HEK293 (cell line): ENCODE results near the gene SBF2.

Experiments
- CTCF ChIA-PET: fragments of 350-600 bp; formaldehyde crosslinking; extraction: SDS; loops from one replicate; lab custom pipeline; 2021; ENCODE audit warnings: antibody characterized with exemption; lab: Yijun Ruan, JAX
- POLR2A ChIA-PET: fragments of 300-600 bp; formaldehyde crosslinking; extraction: SDS; loops from one replicate; lab custom pipeline; 2020; ENCODE audit warnings: antibody characterized with exemption, inconsistent platforms; lab: Yijun Ruan, JAX
- H3K27ac ChIP-seq: fragments of 200-500 bp; sonication (Bioruptor generic); 2 replicates; pipeline ENCODE4 v1.5.1; 2014; ENCODE audit warnings: low read depth, low read length, control low read depth, inconsistent platforms; ENCODE audit errors: extremely low read depth
- H3K36me3 ChIP-seq, 2 experiments: fragments of 200-500 bp in 1 of 2; sonication (Bioruptor generic) in 1 of 2; 1 replicate in 1 of 2; 2 replicates in 1 of 2; pipeline ENCODE4 v1.5.1; 2014 to 2017; ENCODE audit warnings: inconsistent platforms in 2 of 2, low read length in 2 of 2; ENCODE audit not compliant: control insufficient read depth in 2 of 2, insufficient read depth in 1 of 2
- H3K4me1 ChIP-seq: fragments of 200-500 bp; sonication (Bioruptor generic); 2 replicates; pipeline ENCODE4 v1.5.1; 2014; ENCODE audit warnings: mild to moderate bottlenecking, low read length, inconsistent platforms; ENCODE audit not compliant: control insufficient read depth, insufficient read depth
- H3K4me3 ChIP-seq: 2 replicates; pipeline ENCODE4 v1.5.1; 2011; ENCODE audit warnings: low read depth, mild to moderate bottlenecking, control low read depth, low read length, moderate library complexity
- H3K9me3 ChIP-seq: fragments of 200-500 bp; sonication (Bioruptor generic); 2 replicates; pipeline ENCODE4 v1.5.1; 2014; ENCODE audit warnings: low read depth, low read length, inconsistent platforms; ENCODE audit not compliant: control insufficient read depth, insufficient read depth
- HOXD13 ChIP-seq: sonication (generic); formaldehyde crosslinking; IDR thresholded peaks from 2 replicates; pipeline ENCODE4 v1.8.0; 2022; ENCODE audit warnings: missing genetic modification reagents, borderline replicate concordance
- WT1 ChIP-seq: fragments of 450-650 bp; formaldehyde crosslinking; IDR thresholded peaks from 2 replicates; pipeline ENCODE4 v1.5.1; 2016; ENCODE audit warnings: missing biosample characterization, missing genetic modification characterization
- ZFP37 ChIP-seq: fragments of 450-650 bp; formaldehyde crosslinking; IDR thresholded peaks from 2 replicates; pipeline ENCODE4 v1.5.1; 2016; ENCODE audit warnings: missing biosample characterization, missing genetic modification characterization
- ZNF16 ChIP-seq: fragments of 450-650 bp; formaldehyde crosslinking; IDR thresholded peaks from 2 replicates; pipeline ENCODE4 v1.5.1; 2016; ENCODE audit warnings: low read depth, missing biosample characterization, missing genetic modification characterization
- ZNF175 ChIP-seq: fragments of 450-650 bp; formaldehyde crosslinking; IDR thresholded peaks from 2 replicates; pipeline ENCODE4 v1.5.1; 2016; ENCODE audit warnings: missing biosample characterization, missing genetic modification characterization
- ZNF223 ChIP-seq: fragments of 450-650 bp; formaldehyde crosslinking; IDR thresholded peaks from 2 replicates; pipeline ENCODE4 v1.5.1; 2016; ENCODE audit warnings: missing biosample characterization, missing genetic modification characterization
- ZNF266 ChIP-seq: fragments of 450-650 bp; formaldehyde crosslinking; IDR thresholded peaks from 2 replicates; pipeline ENCODE4 v1.5.1; 2016; ENCODE audit warnings: missing biosample characterization, missing genetic modification characterization, low read depth
- ZNF280C ChIP-seq: fragments of 450-650 bp; formaldehyde crosslinking; IDR thresholded peaks from 2 replicates; pipeline ENCODE4 v1.5.1; 2016; ENCODE audit warnings: missing biosample characterization, missing genetic modification characterization
- ZNF488 ChIP-seq: fragments of 450-650 bp; formaldehyde crosslinking; IDR thresholded peaks from 2 replicates; pipeline ENCODE4 v1.5.1; 2016; ENCODE audit warnings: missing biosample characterization, missing genetic modification characterization
- ZNF510 ChIP-seq: fragments of 450-650 bp; formaldehyde crosslinking; IDR thresholded peaks from 2 replicates; pipeline ENCODE4 v1.5.1; 2018; ENCODE audit warnings: mild to moderate bottlenecking, missing genetic modification characterization, missing biosample characterization; ENCODE audit not compliant: insufficient replicate concordance
- ZNF521 ChIP-seq: fragments of 450-650 bp; formaldehyde crosslinking; IDR thresholded peaks from 2 replicates; pipeline ENCODE4 v1.5.1; 2017; ENCODE audit warnings: missing biosample characterization, mild to moderate bottlenecking, missing genetic modification characterization
- ZNF624 ChIP-seq: fragments of 450-650 bp; formaldehyde crosslinking; IDR thresholded peaks from 2 replicates; pipeline ENCODE4 v1.5.1; 2017; ENCODE audit warnings: missing biosample characterization, missing genetic modification characterization
- ZNF704 ChIP-seq: fragments of 450-650 bp; formaldehyde crosslinking; IDR thresholded peaks from 2 replicates; pipeline ENCODE4 v1.5.1; 2016; ENCODE audit warnings: missing biosample characterization, missing genetic modification characterization
- ZNF791 ChIP-seq: fragments of 450-650 bp; formaldehyde crosslinking; IDR thresholded peaks from 2 replicates; pipeline ENCODE4 v1.5.1; 2016; ENCODE audit warnings: missing biosample characterization, missing genetic modification characterization
- ZNF792 ChIP-seq: fragments of 450-650 bp; formaldehyde crosslinking; IDR thresholded peaks from 2 replicates; pipeline ENCODE4 v1.5.1; 2016; ENCODE audit warnings: missing biosample characterization, missing genetic modification characterization
- ZNF830 ChIP-seq: fragments of 450-650 bp; IDR thresholded peaks from 2 replicates; pipeline ENCODE4 v1.5.0; 2018; ENCODE audit warnings: missing biosample characterization, missing genetic modification characterization, low read depth, mild to moderate bottlenecking, moderate library complexity
- ZXDB ChIP-seq: fragments of 450-650 bp; formaldehyde crosslinking; IDR thresholded peaks from 2 replicates; pipeline ENCODE4 v1.5.1; 2016; ENCODE audit warnings: missing biosample characterization, missing genetic modification characterization
- TF ChIP-seq, protein P1 (sequence below): fragments of 450-650 bp; formaldehyde crosslinking; IDR thresholded peaks from 2 replicates; pipeline ENCODE4 v1.5.1; 2016; ENCODE audit warnings: missing biosample characterization, missing genetic modification characterization
- TF ChIP-seq, protein P2 (sequence below): fragments of 450-650 bp; formaldehyde crosslinking; IDR thresholded peaks from 2 replicates; pipeline ENCODE4 v1.5.1; 2016; ENCODE audit warnings: missing biosample characterization, missing genetic modification characterization
- TF ChIP-seq, protein P3 (sequence below): fragments of 450-650 bp; formaldehyde crosslinking; conservative IDR thresholded peaks from 2 replicates; pipeline ENCODE4 v1.5.1; 2016; ENCODE audit warnings: low read depth, missing biosample characterization, missing genetic modification characterization

SBF2 gene

DNA sequence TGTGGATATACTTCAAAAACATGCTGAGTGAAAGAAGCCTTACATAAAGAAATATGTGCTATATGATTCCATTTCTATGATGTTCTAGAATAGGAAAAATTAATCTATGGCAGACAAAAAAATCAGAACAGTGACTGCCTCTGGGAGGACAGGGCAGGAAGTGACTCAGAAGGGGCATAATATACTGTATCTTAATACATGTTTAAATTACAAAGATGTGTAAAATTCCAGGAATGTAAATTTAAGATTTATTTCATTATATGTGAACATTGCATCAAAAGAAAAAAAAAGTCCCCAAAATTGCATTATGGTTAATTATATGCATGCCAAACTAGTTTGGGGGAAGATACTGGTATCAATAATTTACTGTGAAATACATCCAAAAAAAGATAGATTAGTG, 32.2 kb downstream of the SBF2 start:
- ChIA-PET CTCF (no interaction called here), POLR2A (no interaction called here)
- H3K9me3 ChIP-seq = no peaks in the 10 kb centered on the region
- no peak overlapping the region for H3K4me3 ChIP-seq
- H3K36me3 ChIP-seq = no peaks in the 10 kb centered on the region
- H3K27ac ChIP-seq = no peak overlapping the region
- H3K4me1 ChIP-seq = no peaks in the 10 kb centered on the region; the same call in 1 of the 2 replicates
- TF ChIP-seq ZFP37 (tag by site-specific recombination) (no peak), WT1 (tag by site-specific recombination) (no peak), ZNF488 (tag by site-specific recombination) (no peak), ZNF791 (no peak), ZNF223 (tag by site-specific recombination) (no peak), ZNF830 (no peak), HOXD13 (CRISPR knock-in tag) (no peak), ZNF280C (tag by site-specific recombination) (no peak), ZNF624 (no peak), ZNF175 (no peak), ZNF792 (tag by site-specific recombination) (no peak), ZXDB (tag by site-specific recombination) (no peak), ZNF16 (no peak), ZNF704 (no peak), ZNF510 (tag by site-specific recombination) (no peak), ZNF266 (tag by site-specific recombination) (no peak), ZNF521 (no peak)
- TF ChIP-seq, protein P1, sequence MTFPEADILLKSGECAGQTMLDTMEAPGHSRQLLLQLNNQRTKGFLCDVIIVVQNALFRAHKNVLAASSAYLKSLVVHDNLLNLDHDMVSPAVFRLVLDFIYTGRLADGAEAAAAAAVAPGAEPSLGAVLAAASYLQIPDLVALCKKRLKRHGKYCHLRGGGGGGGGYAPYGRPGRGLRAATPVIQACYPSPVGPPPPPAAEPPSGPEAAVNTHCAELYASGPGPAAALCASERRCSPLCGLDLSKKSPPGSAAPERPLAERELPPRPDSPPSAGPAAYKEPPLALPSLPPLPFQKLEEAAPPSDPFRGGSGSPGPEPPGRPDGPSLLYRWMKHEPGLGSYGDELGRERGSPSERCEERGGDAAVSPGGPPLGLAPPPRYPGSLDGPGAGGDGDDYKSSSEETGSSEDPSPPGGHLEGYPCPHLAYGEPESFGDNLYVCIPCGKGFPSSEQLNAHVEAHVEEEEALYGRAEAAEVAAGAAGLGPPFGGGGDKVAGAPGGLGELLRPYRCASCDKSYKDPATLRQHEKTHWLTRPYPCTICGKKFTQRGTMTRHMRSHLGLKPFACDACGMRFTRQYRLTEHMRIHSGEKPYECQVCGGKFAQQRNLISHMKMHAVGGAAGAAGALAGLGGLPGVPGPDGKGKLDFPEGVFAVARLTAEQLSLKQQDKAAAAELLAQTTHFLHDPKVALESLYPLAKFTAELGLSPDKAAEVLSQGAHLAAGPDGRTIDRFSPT (tag by site-specific recombination) = no peak
- TF ChIP-seq, protein P2, sequence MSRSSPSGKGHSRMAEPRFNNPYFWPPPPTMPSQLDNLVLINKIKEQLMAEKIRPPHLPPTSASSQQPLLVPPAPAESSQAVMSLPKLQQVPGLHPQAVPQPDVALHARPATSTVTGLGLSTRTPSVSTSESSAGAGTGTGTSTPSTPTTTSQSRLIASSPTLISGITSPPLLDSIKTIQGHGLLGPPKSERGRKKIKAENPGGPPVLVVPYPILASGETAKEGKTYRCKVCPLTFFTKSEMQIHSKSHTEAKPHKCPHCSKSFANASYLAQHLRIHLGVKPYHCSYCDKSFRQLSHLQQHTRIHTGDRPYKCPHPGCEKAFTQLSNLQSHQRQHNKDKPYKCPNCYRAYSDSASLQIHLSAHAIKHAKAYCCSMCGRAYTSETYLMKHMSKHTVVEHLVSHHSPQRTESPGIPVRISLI (tag by site-specific recombination) = no peak
- TF ChIP-seq, protein P3, sequence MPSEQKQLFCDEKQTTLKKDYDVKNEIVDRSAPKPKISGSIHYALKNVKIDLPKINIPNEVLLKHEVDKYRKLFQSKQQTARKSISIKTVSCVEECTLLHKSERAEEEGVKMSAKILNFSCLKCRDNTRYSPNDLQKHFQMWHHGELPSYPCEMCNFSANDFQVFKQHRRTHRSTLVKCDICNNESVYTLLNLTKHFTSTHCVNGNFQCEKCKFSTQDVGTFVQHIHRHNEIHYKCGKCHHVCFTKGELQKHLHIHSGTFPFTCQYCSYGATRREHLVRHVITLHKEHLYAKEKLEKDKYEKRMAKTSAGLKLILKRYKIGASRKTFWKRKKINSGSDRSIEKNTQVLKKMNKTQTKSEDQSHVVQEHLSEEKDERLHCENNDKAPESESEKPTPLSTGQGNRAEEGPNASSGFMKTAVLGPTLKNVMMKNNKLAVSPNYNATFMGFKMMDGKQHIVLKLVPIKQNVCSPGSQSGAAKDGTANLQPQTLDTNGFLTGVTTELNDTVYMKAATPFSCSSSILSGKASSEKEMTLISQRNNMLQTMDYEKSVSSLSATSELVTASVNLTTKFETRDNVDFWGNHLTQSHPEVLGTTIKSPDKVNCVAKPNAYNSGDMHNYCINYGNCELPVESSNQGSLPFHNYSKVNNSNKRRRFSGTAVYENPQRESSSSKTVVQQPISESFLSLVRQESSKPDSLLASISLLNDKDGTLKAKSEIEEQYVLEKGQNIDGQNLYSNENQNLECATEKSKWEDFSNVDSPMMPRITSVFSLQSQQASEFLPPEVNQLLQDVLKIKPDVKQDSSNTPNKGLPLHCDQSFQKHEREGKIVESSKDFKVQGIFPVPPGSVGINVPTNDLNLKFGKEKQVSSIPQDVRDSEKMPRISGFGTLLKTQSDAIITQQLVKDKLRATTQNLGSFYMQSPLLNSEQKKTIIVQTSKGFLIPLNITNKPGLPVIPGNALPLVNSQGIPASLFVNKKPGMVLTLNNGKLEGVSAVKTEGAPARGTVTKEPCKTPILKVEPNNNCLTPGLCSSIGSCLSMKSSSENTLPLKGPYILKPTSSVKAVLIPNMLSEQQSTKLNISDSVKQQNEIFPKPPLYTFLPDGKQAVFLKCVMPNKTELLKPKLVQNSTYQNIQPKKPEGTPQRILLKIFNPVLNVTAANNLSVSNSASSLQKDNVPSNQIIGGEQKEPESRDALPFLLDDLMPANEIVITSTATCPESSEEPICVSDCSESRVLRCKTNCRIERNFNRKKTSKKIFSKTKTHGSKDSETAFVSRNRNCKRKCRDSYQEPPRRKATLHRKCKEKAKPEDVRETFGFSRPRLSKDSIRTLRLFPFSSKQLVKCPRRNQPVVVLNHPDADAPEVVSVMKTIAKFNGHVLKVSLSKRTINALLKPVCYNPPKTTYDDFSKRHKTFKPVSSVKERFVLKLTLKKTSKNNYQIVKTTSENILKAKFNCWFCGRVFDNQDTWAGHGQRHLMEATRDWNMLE = no peak
